Suprapubic skin (tissue), 4 donors: ENCODE results near the gene CASK. TPM values are rescaled to one million over a fixed set of nuclear protein-coding genes. Genes with fewer than 3 reads are reported as not detected.

Source experiments
- DNase-seq, 2 donors: peaks; one replicate each; pipeline ENCODE4 v3.0.0-alpha.2; 2019; ENCODE audit warnings: low spot score in 2 of 2
- H3K27ac ChIP-seq: fragments of 200-600 bp; sonication (generic); one replicate; pipeline ENCODE4 v1.5.1; 2019
- H3K27me3 ChIP-seq: fragments of 200-600 bp; sonication (generic); one replicate; pipeline ENCODE4 v1.5.1; 2019
- H3K36me3 ChIP-seq: fragments of 200-600 bp; sonication (generic); one replicate; pipeline ENCODE4 v1.5.1; 2019
- H3K4me1 ChIP-seq: fragments of 200-600 bp; sonication (generic); one replicate; pipeline ENCODE4 v1.5.1; 2019
- H3K4me3 ChIP-seq: fragments of 200-600 bp; sonication (generic); one replicate; pipeline ENCODE4 v1.5.1; 2019; ENCODE audit warnings: mild to moderate bottlenecking
- H3K9me3 ChIP-seq: fragments of 200-600 bp; sonication (generic); one replicate; pipeline ENCODE4 v1.5.1; 2019
- EP300 ChIP-seq: sonication (generic); formaldehyde crosslinking; IDR thresholded peaks from one replicate; pipeline ENCODE4 v1.6.1; 2017; ENCODE audit warnings: antibody characterized with exemption
- POLR2A ChIP-seq, 2 donors: fragments of 450-650 bp; IDR thresholded peaks; one replicate each; pipeline ENCODE4 v1.6.1; 2017; ENCODE audit warnings: antibody characterized with exemption in 2 of 2, mild to moderate bottlenecking in 2 of 2, moderate library complexity in 2 of 2
- POLR2AphosphoS5 ChIP-seq, 3 donors: sonication (generic); formaldehyde crosslinking; IDR thresholded peaks; one replicate each; pipeline ENCODE4 v1.6.1; 2017; ENCODE audit warnings: antibody characterized with exemption in 3 of 3
- WGBS: methylation state at CpG from one replicate; pipeline ENCODE4 v1.1.5; 2018; 5-methylcytosine and 5-hydroxymethylcytosine counted together
- total RNA-seq, 4 donors: library from RNA; depleted of rRNA; stranded (reverse); fragments of >200 nt; gene quantifications; one replicate each; pipeline ENCODE4 v1.1.0, GENCODE V29; 2016
- TF ChIP-seq, protein P1 (sequence below), 2 donors: fragments of 200-600 bp in 1 of 2; fragments of 450-650 bp in 1 of 2; sonication (generic) in 1 of 2; IDR thresholded peaks; one replicate each; pipeline ENCODE4 v1.5.1; 2016 to 2019; ENCODE audit warnings: antibody characterized with exemption in 2 of 2, mild to moderate bottlenecking in 1 of 2, moderate library complexity in 1 of 2

The CASK gene
- total RNA-seq, 4 donors from 2014 or later: 19.4 to 28.6 (median 25.3) TPM

DNA sequence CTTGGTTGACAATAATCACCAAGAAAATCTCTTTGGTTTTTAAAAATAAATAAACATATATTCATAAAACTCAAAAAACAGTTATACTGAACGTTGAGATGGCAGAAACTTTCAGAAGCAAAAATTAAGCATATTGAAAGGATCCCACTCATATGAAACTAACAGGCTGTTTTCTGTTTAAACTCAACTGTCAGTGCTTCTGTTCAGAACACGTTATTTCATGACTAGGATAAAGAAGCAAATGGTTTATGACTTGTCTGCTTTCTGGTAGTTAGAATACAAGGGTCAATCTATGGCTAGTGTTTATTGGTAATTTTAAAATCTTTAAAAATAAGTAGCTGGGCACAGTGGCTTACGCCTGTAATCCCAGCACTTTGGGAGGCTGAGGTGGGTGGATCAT is 195.2 kb downstream of the CASK start:
- H3K4me3 ChIP-seq: no peak overlapping the region
- H3K27me3 ChIP-seq: no peaks in the 10 kb centered on the region
- no peaks in the 10 kb centered on the region for H3K36me3 ChIP-seq
- TF ChIP-seq POLR2AphosphoS5 (IDR thresholded peaks at IDR 0.05) (no peak), EP300 (no peak), POLR2A (IDR thresholded peaks at IDR 0.05) (no peak)
- TF ChIP-seq, protein P1, sequence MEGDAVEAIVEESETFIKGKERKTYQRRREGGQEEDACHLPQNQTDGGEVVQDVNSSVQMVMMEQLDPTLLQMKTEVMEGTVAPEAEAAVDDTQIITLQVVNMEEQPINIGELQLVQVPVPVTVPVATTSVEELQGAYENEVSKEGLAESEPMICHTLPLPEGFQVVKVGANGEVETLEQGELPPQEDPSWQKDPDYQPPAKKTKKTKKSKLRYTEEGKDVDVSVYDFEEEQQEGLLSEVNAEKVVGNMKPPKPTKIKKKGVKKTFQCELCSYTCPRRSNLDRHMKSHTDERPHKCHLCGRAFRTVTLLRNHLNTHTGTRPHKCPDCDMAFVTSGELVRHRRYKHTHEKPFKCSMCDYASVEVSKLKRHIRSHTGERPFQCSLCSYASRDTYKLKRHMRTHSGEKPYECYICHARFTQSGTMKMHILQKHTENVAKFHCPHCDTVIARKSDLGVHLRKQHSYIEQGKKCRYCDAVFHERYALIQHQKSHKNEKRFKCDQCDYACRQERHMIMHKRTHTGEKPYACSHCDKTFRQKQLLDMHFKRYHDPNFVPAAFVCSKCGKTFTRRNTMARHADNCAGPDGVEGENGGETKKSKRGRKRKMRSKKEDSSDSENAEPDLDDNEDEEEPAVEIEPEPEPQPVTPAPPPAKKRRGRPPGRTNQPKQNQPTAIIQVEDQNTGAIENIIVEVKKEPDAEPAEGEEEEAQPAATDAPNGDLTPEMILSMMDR (IDR thresholded peaks at IDR 0.05): no peak
- 68% methylated on average over 3 of the region's 3 CpGs for WGBS
- H3K27ac ChIP-seq: no peak overlapping the region
- DNase-seq: no peak
- no peaks in the 10 kb centered on the region for H3K4me1 ChIP-seq
- no peaks in the 10 kb centered on the region for H3K9me3 ChIP-seq

DNA sequence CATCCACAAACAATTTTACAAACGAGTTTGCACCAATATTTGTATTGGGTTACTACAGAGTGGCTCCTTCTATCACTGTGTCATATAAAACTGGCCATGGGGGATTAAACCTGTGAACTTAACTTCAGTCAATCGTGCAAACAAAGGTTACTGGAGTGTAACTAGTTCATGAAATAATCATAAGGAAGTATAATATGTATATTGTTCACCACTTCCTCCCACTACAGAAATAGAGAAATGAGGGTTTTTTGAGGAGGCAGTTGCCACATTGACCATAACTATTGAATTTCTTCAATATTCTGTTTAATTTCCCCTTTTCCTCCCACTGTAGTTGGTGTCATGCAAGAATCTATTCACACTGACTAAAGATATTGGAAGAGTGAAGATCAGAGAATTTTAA is 199.5 kb downstream of the CASK start, which contains the start of gene GPR82:
TSS of gene GPR82 (plus strand) at position 356 of the 400 bp plus-strand sequence. CDS start 2,846 bp downstream, outside the sequence.
- Histone ChIP-seq H3K4me1 (no peaks in the 10 kb centered on the region), H3K36me3 (no peaks in the 10 kb centered on the region), H3K9me3 (no peaks in the 10 kb centered on the region), H3K27me3 (no peaks in the 10 kb centered on the region), H3K4me3 (no peak within 1 kb of the TSS), H3K27ac (no peak within 1 kb of the TSS)
- no peak for DNase-seq
- TF ChIP-seq EP300 (no peak), POLR2AphosphoS5 (IDR thresholded peaks at IDR 0.05) (no peak), POLR2A (IDR thresholded peaks at IDR 0.05) (no peak)
- TF ChIP-seq, protein P1 (IDR thresholded peaks at IDR 0.05): no peak
- WGBS: 53% methylated on average over 2 of the region's 2 CpGs

DNA sequence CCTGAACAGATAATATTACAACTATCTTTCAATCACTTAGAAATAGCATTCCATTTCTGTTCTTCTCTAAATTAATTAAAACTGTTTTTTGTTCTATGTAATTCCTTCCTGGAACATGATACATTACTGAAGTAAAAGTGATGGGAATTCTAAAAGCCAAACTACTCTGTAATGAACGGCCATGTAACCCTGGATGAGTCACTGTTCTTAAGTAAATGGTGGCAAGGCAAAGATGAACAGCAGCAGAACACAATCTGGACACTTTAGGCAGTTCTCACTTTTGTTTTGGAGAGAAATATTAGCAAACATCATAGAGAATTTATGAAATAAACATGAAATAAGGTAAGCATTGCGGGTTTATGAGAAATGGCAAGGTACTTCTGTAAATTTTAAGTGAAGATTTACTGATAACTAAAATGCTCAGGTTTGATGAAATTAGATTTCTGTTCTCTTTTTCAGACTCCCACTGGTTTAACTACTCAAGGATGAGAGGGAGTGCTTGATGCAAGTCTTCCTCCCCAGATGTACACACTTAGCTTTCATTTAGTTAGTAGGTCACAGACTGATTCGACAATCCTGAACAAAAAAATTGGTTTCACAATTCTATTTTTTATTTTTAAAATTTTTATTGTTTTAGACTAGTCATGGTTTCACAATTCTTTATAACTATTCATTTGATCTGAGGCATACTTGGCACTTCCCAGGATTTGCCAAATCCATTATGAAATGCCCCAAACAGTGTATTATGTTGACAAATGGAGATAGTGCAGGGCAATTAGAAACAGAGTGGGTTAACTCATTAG is 200.3 kb downstream of the CASK start:
- Histone ChIP-seq H3K27ac (no peak overlapping the region), H3K36me3 (no peaks in the 10 kb centered on the region), H3K9me3 (no peaks in the 10 kb centered on the region)

DNA sequence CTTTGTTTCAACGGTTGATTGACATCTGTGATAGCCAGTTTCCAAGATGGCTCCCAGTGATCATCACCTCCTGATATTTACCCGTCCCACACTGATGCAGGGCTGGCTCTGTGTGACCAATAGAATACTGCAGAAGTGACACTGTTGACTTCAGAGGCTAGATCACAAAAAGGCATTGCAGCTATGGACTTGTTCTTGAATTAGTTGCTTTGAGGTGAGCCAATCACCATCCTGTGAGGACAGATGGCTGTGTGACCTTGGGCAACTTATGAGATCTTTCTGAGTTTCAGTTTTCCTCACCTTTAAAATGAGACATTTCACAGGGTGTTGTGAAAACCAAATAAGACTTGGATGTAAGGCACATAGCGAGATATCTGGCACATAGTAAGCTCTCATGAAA is 201.1 kb downstream of the CASK start:
- 87% methylated on average over 3 of the region's 3 CpGs for WGBS
- H3K27me3 ChIP-seq: no peaks in the 10 kb centered on the region
- TF ChIP-seq, protein P1 (IDR thresholded peaks at IDR 0.05): no peak
- TF ChIP-seq POLR2A (IDR thresholded peaks at IDR 0.05) (no peak), EP300 (no peak), POLR2AphosphoS5 (IDR thresholded peaks at IDR 0.05) (no peak)
- no peak overlapping the region for H3K27ac ChIP-seq
- H3K4me3 ChIP-seq: no peak overlapping the region
- H3K36me3 ChIP-seq: no peaks in the 10 kb centered on the region
- DNase-seq: no peak
- H3K4me1 ChIP-seq: no peaks in the 10 kb centered on the region
- no peaks in the 10 kb centered on the region for H3K9me3 ChIP-seq

More for the DNA sequence above, 200.3 kb downstream of the CASK start:
- Histone ChIP-seq H3K27me3 (no peaks in the 10 kb centered on the region), H3K4me1 (no peaks in the 10 kb centered on the region), H3K4me3 (no peak overlapping the region)
- DNase-seq: no peak
- TF ChIP-seq EP300 (no peak), POLR2AphosphoS5 (IDR thresholded peaks at IDR 0.05) (no peak), POLR2A (IDR thresholded peaks at IDR 0.05) (no peak)
- TF ChIP-seq, protein P1 (IDR thresholded peaks at IDR 0.05): no peak
- 72% methylated on average over 3 of the region's 3 CpGs for WGBS

DNA sequence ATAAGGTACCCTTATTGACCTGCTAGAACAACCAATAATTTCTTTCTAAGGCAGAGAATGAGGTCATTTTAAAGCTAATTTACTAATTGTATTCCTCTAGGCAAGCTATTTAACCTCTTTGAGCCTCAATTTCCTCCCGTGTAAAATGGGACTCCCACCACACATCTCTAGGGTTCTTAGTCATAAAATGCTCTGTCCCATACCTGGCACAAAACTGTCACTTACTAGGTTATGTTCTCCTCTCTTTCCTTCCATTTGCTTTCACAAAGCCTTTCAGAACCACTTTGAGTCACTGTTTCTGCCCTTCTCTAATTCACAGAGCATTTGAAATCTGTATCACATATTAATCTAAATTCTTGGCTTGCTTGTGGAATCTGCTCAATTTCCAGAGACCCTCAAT is 201.8 kb downstream of the CASK start:
- TF ChIP-seq, protein P1 (IDR thresholded peaks at IDR 0.05): no peak
- no peak for TF ChIP-seq POLR2AphosphoS5 (IDR thresholded peaks at IDR 0.05)
- Histone ChIP-seq H3K27me3 (no peaks in the 10 kb centered on the region), H3K27ac (no peak overlapping the region), H3K9me3 (no peaks in the 10 kb centered on the region), H3K4me3 (no peak overlapping the region), H3K4me1 (no peaks in the 10 kb centered on the region), H3K36me3 (no peaks in the 10 kb centered on the region)
- DNase-seq: no peak
- 67% methylated on average over 1 of the region's 1 CpG for WGBS
